OCI-LY3 (cell line): ENCODE measurements around the gene SREK1.

Experiments used
- EZH2phosphoT487 ChIP-seq: fragments of 200-600 bp; shearing (Covaris generic); IDR thresholded peaks from 2 replicates; pipeline ENCODE4 v1.6.1; 2018; ENCODE audit warnings: antibody characterized with exemption, mixed run types, low read depth
- TF ChIP-seq, protein P1 (sequence below): fragments of 200-600, 300-600 bp; sonication (generic); IDR thresholded peaks from 2 replicates; pipeline ENCODE4 v1.5.1; 2014; ENCODE audit warnings: antibody characterized with exemption, low read length, low read depth

- TF ChIP-seq, protein P1, sequence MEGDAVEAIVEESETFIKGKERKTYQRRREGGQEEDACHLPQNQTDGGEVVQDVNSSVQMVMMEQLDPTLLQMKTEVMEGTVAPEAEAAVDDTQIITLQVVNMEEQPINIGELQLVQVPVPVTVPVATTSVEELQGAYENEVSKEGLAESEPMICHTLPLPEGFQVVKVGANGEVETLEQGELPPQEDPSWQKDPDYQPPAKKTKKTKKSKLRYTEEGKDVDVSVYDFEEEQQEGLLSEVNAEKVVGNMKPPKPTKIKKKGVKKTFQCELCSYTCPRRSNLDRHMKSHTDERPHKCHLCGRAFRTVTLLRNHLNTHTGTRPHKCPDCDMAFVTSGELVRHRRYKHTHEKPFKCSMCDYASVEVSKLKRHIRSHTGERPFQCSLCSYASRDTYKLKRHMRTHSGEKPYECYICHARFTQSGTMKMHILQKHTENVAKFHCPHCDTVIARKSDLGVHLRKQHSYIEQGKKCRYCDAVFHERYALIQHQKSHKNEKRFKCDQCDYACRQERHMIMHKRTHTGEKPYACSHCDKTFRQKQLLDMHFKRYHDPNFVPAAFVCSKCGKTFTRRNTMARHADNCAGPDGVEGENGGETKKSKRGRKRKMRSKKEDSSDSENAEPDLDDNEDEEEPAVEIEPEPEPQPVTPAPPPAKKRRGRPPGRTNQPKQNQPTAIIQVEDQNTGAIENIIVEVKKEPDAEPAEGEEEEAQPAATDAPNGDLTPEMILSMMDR = no peak
- no peak for TF ChIP-seq EZH2phosphoT487
Observed at GRCh38 chr5:66100851-66101250, 43.2 kb upstream of the SREK1 start.
